ENCODE measurements around the gene CCDC30.

DNA sequence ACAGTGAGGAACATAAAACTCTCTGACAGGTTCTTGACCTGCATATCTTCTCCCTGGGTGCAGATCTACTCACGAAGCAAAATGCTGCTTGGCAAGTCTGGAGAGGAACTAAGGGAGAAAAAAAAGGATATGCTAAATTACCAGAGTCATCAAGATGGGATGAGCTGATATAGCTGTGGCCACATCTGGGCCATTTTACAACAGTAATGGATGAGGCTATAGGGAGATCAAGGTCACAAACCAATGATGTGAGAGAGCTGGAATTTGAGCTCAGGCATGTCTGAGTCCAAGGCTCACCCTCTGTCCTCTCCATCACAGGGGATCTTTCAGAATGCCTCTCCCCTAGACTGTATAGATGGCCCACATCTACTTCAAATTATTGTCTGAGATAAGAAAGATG lies 33.5 kb upstream of the CCDC30 start:
- no peak for TF ChIP-seq EZH2 (IDR thresholded peaks at IDR 0.05; ENCODE audit: insufficient read depth, poor library complexity, severe bottlenecking)
- no peak for TF ChIP-seq EZH2phosphoT487 (IDR thresholded peaks at IDR 0.05; ENCODE audit: insufficient read depth, low read depth)
